GM12873 (cell line): Measurements from ENCODE around the gene DMAC2.

Experiments
- TF ChIP-seq, protein P1 (sequence below): IDR thresholded peaks from 2 replicates; pipeline ENCODE4 v1.5.1; 2012; ENCODE audit warnings: low read depth, mild to moderate bottlenecking, moderate library complexity, low read length, control low read depth; ENCODE audit not compliant: insufficient read depth; ENCODE audit errors: missing control alignments

The DMAC2 gene

DNA sequence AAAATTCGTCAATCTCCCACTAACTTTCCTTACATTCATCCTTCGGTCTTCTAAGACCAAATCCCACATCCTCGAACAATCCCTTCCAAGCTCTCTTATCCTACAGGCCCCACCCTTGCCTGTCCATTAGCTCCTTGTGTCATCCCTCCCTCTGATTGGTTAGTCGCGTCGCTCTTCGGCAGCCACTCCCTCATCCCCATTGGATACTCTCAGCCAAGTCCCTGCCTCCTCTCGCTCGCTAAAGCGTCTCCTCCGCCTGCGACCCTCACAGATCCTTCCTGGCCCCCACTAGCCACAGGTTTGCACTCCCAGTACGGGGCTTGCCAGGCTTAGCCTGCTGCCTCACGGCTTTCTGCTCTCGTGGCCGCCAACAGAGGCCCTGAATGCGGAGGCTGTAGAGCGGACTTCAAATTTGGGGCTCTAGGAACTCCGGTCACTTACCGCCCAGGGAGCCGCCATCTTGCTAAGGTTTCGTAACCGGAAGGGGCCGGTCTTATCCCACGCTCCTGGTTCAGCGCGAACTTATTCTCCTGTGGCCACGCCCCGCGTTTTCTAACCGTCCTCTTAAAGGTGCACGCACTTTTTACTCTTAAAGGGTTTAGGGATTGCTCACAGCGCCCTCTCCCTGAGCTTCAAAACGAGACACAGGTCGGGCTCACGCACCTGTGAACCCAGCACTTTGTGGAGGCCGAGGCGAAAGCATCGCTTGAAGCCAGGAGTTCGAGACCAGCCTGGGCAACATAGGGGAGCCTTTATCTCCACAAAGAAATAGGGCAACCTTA lies at the start of gene DMAC2:
Gene DMAC2 (minus strand): TSS at position 472 of the 782 bp plus-strand sequence. CDS start 13 bp downstream, at position 459.
- TF ChIP-seq, protein P1, sequence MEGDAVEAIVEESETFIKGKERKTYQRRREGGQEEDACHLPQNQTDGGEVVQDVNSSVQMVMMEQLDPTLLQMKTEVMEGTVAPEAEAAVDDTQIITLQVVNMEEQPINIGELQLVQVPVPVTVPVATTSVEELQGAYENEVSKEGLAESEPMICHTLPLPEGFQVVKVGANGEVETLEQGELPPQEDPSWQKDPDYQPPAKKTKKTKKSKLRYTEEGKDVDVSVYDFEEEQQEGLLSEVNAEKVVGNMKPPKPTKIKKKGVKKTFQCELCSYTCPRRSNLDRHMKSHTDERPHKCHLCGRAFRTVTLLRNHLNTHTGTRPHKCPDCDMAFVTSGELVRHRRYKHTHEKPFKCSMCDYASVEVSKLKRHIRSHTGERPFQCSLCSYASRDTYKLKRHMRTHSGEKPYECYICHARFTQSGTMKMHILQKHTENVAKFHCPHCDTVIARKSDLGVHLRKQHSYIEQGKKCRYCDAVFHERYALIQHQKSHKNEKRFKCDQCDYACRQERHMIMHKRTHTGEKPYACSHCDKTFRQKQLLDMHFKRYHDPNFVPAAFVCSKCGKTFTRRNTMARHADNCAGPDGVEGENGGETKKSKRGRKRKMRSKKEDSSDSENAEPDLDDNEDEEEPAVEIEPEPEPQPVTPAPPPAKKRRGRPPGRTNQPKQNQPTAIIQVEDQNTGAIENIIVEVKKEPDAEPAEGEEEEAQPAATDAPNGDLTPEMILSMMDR: peak; percentile 67

DNA sequence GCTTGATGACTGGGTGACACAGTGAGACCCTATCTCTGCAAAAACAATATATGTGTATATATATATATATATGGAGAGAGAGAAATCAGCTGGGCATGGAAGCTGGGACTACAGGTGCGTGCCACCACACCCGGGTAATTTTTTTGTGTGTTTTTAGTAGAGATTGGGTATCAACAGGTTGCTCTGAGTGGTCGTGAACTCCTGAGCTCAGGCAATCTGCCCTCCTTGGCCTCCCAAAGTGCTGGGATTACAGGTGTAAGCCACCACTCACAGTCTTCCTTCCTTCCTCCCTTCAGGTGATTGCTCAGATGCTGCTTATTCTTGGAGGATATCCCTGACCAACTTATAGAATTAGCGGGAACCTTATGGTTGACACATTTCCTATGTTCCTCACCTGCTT lies 45.1 kb upstream of the DMAC2 start:
- TF ChIP-seq, protein P1: no peak

GRCh38 chr19:41480336-41480735 lies 40.6 kb upstream of the DMAC2 start:
- TF ChIP-seq, protein P1: no peak

DNA sequence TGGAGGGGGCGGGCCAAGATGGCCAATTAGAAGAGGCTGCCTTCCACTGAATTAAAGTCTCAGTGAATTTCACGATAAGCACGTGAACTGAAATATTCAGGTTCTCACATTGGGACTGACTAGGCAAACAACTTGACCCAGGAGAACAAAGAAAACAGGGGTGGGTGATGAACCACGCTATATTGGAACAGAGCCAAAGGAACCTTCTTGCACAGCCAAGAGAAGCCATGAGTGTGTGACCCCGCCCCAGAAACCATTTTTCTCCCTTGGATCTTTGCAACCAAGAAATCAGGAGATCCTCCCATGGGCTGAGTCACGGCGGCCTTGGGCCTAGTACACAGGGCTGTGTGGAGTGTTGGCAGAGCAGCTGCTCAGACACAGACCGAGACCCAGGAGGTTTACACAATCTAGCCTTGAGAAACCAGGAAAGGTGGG lies 40.1 kb upstream of the DMAC2 start:
- TF ChIP-seq, protein P1: no peak

DNA sequence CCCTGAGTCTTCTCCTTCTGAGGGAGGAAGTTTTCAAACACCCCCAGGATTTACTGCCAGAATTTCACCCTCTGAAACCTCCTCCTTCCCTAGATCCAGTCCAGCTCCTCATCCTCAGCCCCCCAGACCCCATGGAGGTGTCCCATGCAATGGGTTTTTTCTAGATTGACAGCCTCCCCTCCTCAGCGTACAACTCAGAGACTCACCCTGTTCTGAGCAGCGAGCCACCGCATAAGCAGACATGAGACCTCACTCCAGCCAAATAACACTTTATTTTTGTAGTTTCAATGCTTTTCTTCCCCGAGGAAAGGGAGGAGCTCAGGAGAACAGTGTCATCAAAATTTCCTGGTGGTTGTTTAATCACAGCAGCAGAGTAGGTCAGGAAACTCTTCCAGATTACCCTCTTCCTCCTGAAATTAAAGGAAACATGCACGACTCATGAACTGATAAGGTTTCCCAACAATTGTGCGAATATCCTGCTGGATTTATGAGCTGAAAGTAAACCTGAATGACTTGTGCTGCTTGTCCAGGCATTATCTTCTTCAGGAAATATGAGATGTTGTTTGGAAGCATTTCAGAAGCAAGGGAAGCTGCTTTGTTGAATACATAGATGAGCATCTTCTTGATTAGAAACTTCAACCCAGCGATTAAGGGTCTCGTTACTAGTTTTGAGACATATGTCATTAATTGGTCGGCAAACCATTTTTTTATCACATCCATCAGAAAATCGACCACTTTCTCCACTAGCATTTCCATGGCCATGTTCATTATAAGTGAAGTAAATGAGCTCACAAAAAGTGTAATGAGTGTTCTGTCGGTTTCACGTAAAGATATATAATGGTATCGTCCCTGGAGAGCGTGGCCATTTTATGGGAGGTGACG lies 39.4 kb upstream of the DMAC2 start:
- TF ChIP-seq, protein P1: no peak

DNA sequence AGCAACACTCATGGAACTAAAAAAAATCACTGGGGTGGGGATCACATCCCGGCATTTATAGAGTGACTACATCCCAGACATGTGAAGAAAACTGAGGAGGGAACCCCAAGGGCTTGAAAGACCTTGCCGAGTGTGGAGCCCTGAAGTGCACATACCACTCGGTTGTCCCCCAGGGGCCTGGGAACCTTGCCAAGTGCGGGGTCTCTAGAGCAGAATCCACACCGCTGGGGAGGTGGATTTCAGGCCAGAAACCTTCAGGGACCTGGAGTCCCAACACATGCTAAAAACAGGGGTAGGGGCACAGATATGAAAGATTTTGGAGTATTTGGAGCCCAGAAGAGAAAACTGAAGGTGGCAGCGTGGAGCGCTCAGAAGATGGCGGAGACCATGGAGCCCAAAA lies 38.5 kb upstream of the DMAC2 start:
- TF ChIP-seq, protein P1: no peak

GRCh38 chr19:41476583-41476982 lies 36.9 kb upstream of the DMAC2 start:
- TF ChIP-seq, protein P1: no peak
